Omental fat pad (tissue), 4 donors: ENCODE results near the gene GDPD4. TPM values are rescaled to one million over a fixed set of nuclear protein-coding genes. Genes with fewer than 3 reads are reported as not detected.

Experiments used
- ATAC-seq: fragments of 150-250 bp; one replicate; pipeline ENCODE4 v1.9.1; 2016; ENCODE audit warnings: mild to moderate bottlenecking, moderate library complexity; ENCODE audit not compliant: low FRiP score
- DNase-seq: peaks from one replicate; pipeline ENCODE4 v3.0.0-alpha.2; 2019; ENCODE audit warnings: low spot score
- total RNA-seq, 4 donors: library from RNA; depleted of rRNA; stranded (reverse); fragments of >200 nt; gene quantifications; one replicate each; pipeline ENCODE4 v1.1.0, GENCODE V29; 2016
- TF ChIP-seq, protein P1 (sequence below), 3 donors: fragments of 450-650 bp; IDR thresholded peaks; one replicate each; pipeline ENCODE4 v1.5.1; 2016 to 2017; ENCODE audit warnings: antibody characterized with exemption in 3 of 3, mild to moderate bottlenecking in 3 of 3, moderate library complexity in 2 of 3

The GDPD4 gene
- total RNA-seq, 4 donors from 2014 or later = not detected

DNA sequence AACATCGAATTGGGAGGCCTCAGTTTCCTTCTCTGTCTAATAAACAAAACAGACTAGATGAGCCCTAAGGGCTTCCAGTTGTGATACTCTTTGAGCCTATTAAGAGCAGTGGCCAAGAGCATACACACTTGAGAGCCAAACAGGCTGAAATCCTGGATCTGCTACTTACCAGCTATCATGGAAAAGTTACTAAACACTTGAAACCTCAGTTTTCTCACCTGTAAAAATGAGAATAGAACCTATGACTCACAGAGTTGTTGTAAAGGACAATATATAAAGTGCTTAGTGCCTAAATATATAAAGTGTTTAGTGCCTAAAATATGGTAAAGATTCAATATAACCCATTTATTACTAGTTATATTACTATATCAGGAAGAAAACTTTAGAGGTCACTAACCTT is 23.7 kb upstream of the GDPD4 start:
- no peak for ATAC-seq
- TF ChIP-seq, protein P1, sequence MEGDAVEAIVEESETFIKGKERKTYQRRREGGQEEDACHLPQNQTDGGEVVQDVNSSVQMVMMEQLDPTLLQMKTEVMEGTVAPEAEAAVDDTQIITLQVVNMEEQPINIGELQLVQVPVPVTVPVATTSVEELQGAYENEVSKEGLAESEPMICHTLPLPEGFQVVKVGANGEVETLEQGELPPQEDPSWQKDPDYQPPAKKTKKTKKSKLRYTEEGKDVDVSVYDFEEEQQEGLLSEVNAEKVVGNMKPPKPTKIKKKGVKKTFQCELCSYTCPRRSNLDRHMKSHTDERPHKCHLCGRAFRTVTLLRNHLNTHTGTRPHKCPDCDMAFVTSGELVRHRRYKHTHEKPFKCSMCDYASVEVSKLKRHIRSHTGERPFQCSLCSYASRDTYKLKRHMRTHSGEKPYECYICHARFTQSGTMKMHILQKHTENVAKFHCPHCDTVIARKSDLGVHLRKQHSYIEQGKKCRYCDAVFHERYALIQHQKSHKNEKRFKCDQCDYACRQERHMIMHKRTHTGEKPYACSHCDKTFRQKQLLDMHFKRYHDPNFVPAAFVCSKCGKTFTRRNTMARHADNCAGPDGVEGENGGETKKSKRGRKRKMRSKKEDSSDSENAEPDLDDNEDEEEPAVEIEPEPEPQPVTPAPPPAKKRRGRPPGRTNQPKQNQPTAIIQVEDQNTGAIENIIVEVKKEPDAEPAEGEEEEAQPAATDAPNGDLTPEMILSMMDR (IDR thresholded peaks at IDR 0.05) = no peak
- DNase-seq = no peak

DNA sequence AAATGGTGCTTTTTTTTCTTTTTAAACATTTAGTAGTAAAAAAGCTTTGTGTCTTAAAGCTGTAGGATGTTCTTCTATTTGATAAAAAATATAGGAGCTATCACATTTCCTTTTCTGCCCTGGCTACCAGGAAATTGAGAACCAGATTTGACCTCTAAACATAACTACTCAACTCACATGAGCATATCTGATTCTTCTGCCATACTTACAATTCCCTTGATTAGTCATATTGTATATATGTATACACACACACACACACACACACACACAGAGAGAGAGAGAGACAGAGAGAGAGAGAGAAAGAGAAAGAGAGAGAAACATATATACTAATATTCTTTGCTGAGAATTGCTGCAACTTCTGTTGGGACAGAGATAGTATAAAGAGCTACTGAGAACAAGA is 23.0 kb upstream of the GDPD4 start:
- no peak for DNase-seq
- ATAC-seq = no peak
- TF ChIP-seq, protein P1 (IDR thresholded peaks at IDR 0.05) = no peak

DNA sequence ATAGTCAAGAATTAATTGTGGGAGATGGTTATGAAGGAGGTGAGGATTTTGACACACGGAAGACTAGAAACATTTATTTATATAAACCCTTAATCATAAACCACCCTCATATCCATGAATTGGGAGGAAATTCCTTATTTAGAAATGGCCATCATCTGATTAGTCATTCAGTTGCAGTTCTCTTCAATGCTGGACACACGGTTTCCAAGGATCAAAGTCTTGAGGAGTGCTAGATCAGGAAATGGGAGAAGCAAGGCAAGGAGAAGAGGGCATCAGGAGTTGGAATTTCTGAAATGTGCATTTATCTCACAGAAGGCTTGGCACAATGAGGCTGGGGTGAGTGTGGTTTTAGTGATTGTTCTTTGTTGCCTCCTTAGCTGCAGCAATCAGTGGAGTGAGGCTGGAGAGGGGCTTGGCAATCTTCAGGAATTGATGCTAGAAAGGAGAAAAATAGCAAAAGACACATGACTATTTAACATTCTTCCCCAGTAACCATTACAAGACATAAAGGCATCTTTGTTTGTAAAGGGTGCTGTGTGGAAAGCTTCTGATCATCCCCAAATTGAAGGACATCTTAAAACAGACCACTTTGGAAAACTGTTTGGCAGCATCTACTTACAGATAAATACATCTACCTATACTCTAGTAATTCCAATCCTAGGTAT is 21.6 kb upstream of the GDPD4 start:
- TF ChIP-seq, protein P1 (IDR thresholded peaks at IDR 0.05) = no peak
- ATAC-seq (no peak), DNase-seq (no peak)

DNA sequence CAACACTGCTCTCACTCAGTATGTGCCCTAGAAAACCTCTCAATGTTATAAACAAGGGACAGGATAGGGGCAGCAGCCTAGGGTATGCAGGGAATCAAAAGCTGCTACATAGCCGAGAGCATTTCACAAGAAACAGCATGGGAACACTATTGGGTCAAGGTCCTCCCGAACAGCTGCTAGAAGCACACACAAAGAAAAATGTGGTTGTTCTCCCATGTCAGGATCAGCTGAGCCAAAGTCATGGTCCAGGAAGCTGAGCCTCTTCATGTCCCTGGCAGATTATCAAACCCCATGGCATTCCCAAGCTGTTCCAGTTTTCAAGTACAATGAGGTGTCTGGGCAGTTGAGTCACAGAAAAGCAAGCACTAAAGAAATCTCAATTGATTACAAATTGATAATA is 21.0 kb upstream of the GDPD4 start:
- DNase-seq (no peak), ATAC-seq (no peak)
- TF ChIP-seq, protein P1 (IDR thresholded peaks at IDR 0.05) = no peak

DNA sequence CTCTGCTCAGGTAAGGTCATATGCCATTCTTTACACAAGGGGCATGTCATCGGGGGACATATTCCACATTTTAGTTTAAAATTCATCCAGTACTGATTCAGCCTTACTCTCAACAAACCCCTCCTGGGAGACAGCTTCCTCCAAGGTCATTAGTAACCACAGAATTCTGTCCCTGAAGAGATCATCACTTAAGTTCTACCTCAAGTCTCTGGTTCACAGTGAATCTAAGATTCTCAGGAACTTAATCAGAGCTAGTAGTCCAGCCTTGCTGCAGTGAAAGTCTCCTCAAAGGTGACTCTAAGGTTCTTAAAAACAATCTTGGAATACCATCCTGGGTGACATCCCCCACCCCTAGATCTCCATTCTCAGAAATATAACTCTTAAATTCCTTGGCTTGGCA is 18.9 kb upstream of the GDPD4 start:
- TF ChIP-seq, protein P1 (IDR thresholded peaks at IDR 0.05) = no peak
- DNase-seq (no peak), ATAC-seq (no peak)

DNA sequence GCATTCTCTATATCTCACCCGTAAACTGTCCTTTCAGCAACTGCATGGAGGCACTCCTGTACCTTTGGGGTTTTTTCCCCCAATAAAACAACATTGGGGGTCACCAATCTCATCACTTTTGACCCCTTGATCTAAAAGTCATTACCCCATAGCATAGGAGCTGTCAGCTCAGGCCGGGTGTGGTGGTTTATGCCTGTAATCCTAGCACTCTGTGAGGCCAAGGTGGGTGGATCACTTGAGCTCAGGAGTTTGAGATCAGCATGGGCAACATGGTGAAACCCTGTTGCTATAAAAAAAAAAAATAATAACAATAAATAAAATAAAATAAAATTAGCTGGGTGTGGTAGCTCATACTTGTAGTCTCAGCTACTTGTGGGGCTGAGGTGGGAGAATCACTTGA is 17.1 kb upstream of the GDPD4 start:
- no peak for ATAC-seq
- TF ChIP-seq, protein P1 (IDR thresholded peaks at IDR 0.05) = no peak
- DNase-seq = no peak

DNA sequence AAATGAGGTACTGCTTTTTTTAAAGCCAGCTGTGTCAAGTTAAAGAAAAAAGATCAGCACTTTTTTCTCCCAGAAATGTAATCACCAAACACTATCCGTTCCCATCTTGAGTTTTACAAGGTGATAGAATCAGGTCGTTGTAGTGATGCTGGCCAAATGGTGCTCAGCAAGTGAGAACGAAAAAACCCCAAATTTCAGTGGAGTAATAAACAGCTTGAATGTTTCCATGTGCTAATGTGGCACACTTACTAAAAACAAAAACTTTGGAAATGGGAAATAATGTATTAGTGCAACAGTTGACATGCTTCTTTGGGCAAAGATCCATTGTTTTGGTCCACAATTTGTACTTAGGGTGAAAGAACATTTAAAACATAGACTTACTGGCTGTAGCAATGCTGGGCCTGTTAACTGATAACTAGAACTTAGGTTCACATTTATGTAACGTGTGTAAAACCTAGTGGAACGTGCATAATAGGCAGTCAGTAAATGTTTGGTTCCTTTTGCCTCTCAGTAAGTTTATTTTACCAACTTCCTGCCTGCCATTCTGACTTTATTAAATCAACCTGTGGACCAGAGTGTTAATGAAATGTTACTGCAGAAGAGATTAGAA is 15.4 kb upstream of the GDPD4 start:
- TF ChIP-seq, protein P1 (IDR thresholded peaks at IDR 0.05) = no peak
- DNase-seq (no peak), ATAC-seq (no peak)
